Thyroid gland (tissue), 4 donors: ENCODE results near the gene AFF3.

Source experiments
- POLR2A ChIP-seq, 2 donors: fragments of 450-650 bp; IDR thresholded peaks; one replicate each; pipeline ENCODE4 v1.6.1; 2017; ENCODE audit warnings: antibody characterized with exemption in 2 of 2, mild to moderate bottlenecking in 2 of 2, moderate library complexity in 1 of 2
- TF ChIP-seq, protein P1 (sequence below), 6 experiments: fragments of 200-600 bp in 3 of 6; fragments of 450-650 bp in 3 of 6; sonication (generic) in 3 of 6; IDR thresholded peaks; one replicate each; pipeline ENCODE4 v1.5.1; 2016 to 2019; ENCODE audit warnings: antibody characterized with exemption in 6 of 6, mild to moderate bottlenecking in 2 of 6, inconsistent platforms in 1 of 6, moderate library complexity in 1 of 6

DNA sequence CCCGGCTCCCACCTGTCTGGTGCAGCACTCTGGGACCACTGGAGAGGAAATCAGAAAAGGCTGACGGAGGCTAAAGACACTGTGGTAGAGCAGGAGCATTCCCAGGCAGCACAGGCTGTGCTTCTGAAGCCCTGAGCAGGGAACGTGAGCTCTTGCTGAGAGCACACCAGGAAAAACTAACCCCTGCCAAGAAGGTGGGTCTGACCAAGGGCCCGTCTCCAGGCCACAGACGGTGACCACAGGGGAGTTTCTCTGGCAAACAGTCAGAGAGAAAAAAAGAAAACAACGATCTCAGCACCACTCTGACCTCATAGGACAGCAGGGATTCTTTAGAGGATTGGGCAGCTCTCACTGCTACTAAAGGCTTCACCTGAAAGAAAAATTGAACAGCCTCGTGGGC, 201.4 kb downstream of the AFF3 start:
- TF ChIP-seq, protein P1, sequence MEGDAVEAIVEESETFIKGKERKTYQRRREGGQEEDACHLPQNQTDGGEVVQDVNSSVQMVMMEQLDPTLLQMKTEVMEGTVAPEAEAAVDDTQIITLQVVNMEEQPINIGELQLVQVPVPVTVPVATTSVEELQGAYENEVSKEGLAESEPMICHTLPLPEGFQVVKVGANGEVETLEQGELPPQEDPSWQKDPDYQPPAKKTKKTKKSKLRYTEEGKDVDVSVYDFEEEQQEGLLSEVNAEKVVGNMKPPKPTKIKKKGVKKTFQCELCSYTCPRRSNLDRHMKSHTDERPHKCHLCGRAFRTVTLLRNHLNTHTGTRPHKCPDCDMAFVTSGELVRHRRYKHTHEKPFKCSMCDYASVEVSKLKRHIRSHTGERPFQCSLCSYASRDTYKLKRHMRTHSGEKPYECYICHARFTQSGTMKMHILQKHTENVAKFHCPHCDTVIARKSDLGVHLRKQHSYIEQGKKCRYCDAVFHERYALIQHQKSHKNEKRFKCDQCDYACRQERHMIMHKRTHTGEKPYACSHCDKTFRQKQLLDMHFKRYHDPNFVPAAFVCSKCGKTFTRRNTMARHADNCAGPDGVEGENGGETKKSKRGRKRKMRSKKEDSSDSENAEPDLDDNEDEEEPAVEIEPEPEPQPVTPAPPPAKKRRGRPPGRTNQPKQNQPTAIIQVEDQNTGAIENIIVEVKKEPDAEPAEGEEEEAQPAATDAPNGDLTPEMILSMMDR (IDR thresholded peaks at IDR 0.05) = no peak
- no peak for TF ChIP-seq POLR2A (IDR thresholded peaks at IDR 0.05)
